K562 (cell line): Measurements from ENCODE around the gene HAS3.

Source experiments
- ARNT ChIP-seq, 2 experiments: fragments of 450-650 bp; IDR thresholded peaks; 2 replicates each; pipeline ENCODE4 v1.6.1; 2016; ENCODE audit warnings: mild to moderate bottlenecking in 1 of 2
- CTCF ChIP-seq, 3 experiments: IDR thresholded peaks in 2 of 3; conservative IDR thresholded peaks in 1 of 3; 2 replicates each; pipeline ENCODE4 v1.5.1; 2011 to 2012; ENCODE audit warnings: low read length in 3 of 3, mild to moderate bottlenecking in 3 of 3, control low read depth in 2 of 3, improper control_type of control experiment in 1 of 3, inconsistent platforms in 1 of 3, low read depth in 1 of 3, mixed read lengths in 1 of 3, moderate library complexity in 1 of 3; ENCODE audit not compliant: insufficient read depth in 2 of 3
- DEAF1 ChIP-seq: fragments of 450-650 bp; formaldehyde crosslinking; IDR thresholded peaks from 2 replicates; pipeline ENCODE4 v1.4.0; 2020; ENCODE audit warnings: mild to moderate bottlenecking, moderate library complexity
- EZH2 ChIP-seq: IDR thresholded peaks from 2 replicates; pipeline ENCODE4 v1.6.1; 2012; ENCODE audit warnings: low read depth, mild to moderate bottlenecking, inconsistent platforms, low read length, borderline replicate concordance
- HES1 ChIP-seq: fragments of 450-650 bp; IDR thresholded peaks from 2 replicates; pipeline ENCODE4 v1.6.1; 2016; ENCODE audit warnings: low read depth, mild to moderate bottlenecking, moderate library complexity
- MLX ChIP-seq, 2 experiments: fragments of 450-650 bp in 1 of 2; sonication (generic) in 1 of 2; formaldehyde crosslinking; conservative IDR thresholded peaks; 2 replicates each; pipeline versions ENCODE4 v1.4.0 to v1.8.1; 2020 to 2022; ENCODE audit warnings: mild to moderate bottlenecking in 1 of 2, missing genetic modification reagents in 1 of 2
- U2AF2 ChIP-seq: fragments of 200-400 bp; formaldehyde crosslinking; optimal IDR thresholded peaks from 2 replicates; pipeline ENCODE3; 2017; ENCODE audit warnings: low read depth, mild to moderate bottlenecking, low read length
- ZC3H11A ChIP-seq: IDR thresholded peaks from 2 replicates; pipeline ENCODE4 v1.6.1; 2012; ENCODE audit warnings: low read depth, low read length, improper control_type of control experiment
- ZNF263 ChIP-seq: sonication (generic); formaldehyde crosslinking; IDR thresholded peaks from 2 replicates; pipeline ENCODE4 v1.8.0; 2022; ENCODE audit warnings: mild to moderate bottlenecking, missing genetic modification reagents, borderline replicate concordance

GRCh38 chr16:69150146-69150865 is 44.9 kb downstream of the HAS3 start:
- TF ChIP-seq CTCF (IDR thresholded peaks at IDR 0.05 in 2 of 3, conservative IDR thresholded peaks at IDR 0.05 in 1 of 3; ENCODE audit: insufficient read depth in 2 of 3, low read depth in 1 of 3, low read length in 3 of 3) (peak; percentile 53 to 89 (median 78); a peak in 5 of 6 replicates), MLX (CRISPR knock-in tag; conservative IDR thresholded peaks at IDR 0.05) (no peak), DEAF1 (CRISPR knock-in tag) (peak; percentile 80), EZH2 (no peak), ARNT (IDR thresholded peaks at IDR 0.05) (no peak), ZC3H11A (no peak), U2AF2 (no peak), ZNF263 (no peak), HES1 (no peak)
